PC-3 (cell line): Measurements from ENCODE around the gene NUP133. TPM values are rescaled to one million over a fixed set of nuclear protein-coding genes. Genes with fewer than 3 reads are reported as not detected.

Experiments
- ATAC-seq: fragments of 200-7000 bp; cut with Tn5 transposase; 2 replicates; pipeline ENCODE4 v1.9.1; 2020; ENCODE audit warnings: mild to moderate bottlenecking, moderate library complexity
- BruUV-seq: library from RNA; stranded (reverse); fragments of 400-500 nt; replicated peaks from 2 replicates; lab custom pipeline; 2021; lab: Mats Ljungman, UMichigan
- CTCF ChIA-PET: fragments of 300-600 bp; sonication (Branson Sonifier 250); formaldehyde crosslinking; loops from one replicate; lab custom pipeline; 2022; ENCODE audit warnings: antibody characterized with exemption; lab: Charles Lee
- POLR2A ChIA-PET: fragments of 300-600 bp; sonication (Branson Sonifier 250); formaldehyde crosslinking; loops from one replicate; lab custom pipeline; 2022; ENCODE audit warnings: antibody characterized with exemption; ENCODE audit not compliant: unreplicated experiment; lab: Charles Lee
- DNase-seq: peaks from one replicate; pipeline ENCODE4 v3.0.0-alpha.2; 2015
- H2AFZ ChIP-seq: fragments of 300-600 bp; sonication (generic); 2 replicates; pipeline ENCODE4 v1.6.0; 2016; ENCODE audit warnings: antibody characterized with exemption, low read length
- H3F3A ChIP-seq: fragments of 300-600 bp; sonication (generic); one replicate; pipeline ENCODE4 v1.6.0; 2017; ENCODE audit warnings: antibody characterized with exemption, low read length, control low read depth, mild to moderate bottlenecking; ENCODE audit not compliant: unreplicated experiment
- H3K27ac ChIP-seq: fragments of 300-600 bp; sonication (generic); 2 replicates; pipeline ENCODE4 v1.5.1; 2016; ENCODE audit warnings: mild to moderate bottlenecking, low read length
- H3K27me3 ChIP-seq: fragments of 300-600 bp; sonication (generic); 2 replicates; pipeline ENCODE4 v1.6.1; 2016; ENCODE audit warnings: low read length, mixed read lengths
- H3K36me3 ChIP-seq: fragments of 300-600 bp; sonication (generic); 2 replicates; pipeline ENCODE4 v1.6.1; 2016; ENCODE audit warnings: low read depth, mixed run types, low read length, mixed read lengths
- H3K4me1 ChIP-seq: fragments of 300-600 bp; sonication (generic); 2 replicates; pipeline ENCODE4 v1.5.1; 2016; ENCODE audit warnings: low read length; ENCODE audit not compliant: insufficient read depth
- H3K4me2 ChIP-seq: fragments of 300-600 bp; sonication (generic); 2 replicates; pipeline ENCODE4 v1.6.0; 2016; ENCODE audit warnings: low read length
- H3K4me3 ChIP-seq: fragments of 300-600 bp; sonication (generic); 2 replicates; pipeline ENCODE4 v1.5.1; 2016; ENCODE audit warnings: mild to moderate bottlenecking, low read length, mixed read lengths
- H3K79me2 ChIP-seq: fragments of 300-600 bp; sonication (generic); 2 replicates; pipeline ENCODE4 v1.6.1; 2017; ENCODE audit warnings: low read length, mixed read lengths
- H3K9ac ChIP-seq: fragments of 300-600 bp; sonication (generic); 2 replicates; pipeline ENCODE4 v1.6.0; 2016; ENCODE audit warnings: mild to moderate bottlenecking, low read length
- H3K9me2 ChIP-seq: fragments of 300-600 bp; sonication (generic); replicated peaks from 2 replicates; pipeline ENCODE4 v1.6.1; 2016; ENCODE audit warnings: mixed run types, low read length, mixed read lengths
- H3K9me3 ChIP-seq: fragments of 300-600 bp; sonication (generic); 2 replicates; pipeline ENCODE4 v1.6.1; 2016; ENCODE audit warnings: low read length, mixed read lengths
- H4K20me1 ChIP-seq: fragments of 300-600 bp; sonication (generic); 2 replicates; pipeline ENCODE4 v1.6.1; 2016; ENCODE audit warnings: low read length, mixed read lengths
- CTCF ChIP-seq: fragments of 300-600 bp; sonication (generic); conservative IDR thresholded peaks from 2 replicates; pipeline ENCODE4 v1.5.1; 2017; ENCODE audit warnings: antibody characterized with exemption, low read depth, mild to moderate bottlenecking, low read length
- EZH2 ChIP-seq: fragments of 300-600 bp; sonication (generic); IDR thresholded peaks from one replicate; pipeline ENCODE4 v1.6.1; 2017; ENCODE audit warnings: antibody characterized with exemption, mild to moderate bottlenecking, low read length; ENCODE audit not compliant: unreplicated experiment
- EZH2phosphoT487 ChIP-seq: fragments of 300-600 bp; sonication (generic); IDR thresholded peaks from 2 replicates; pipeline ENCODE4 v1.6.1; 2018; ENCODE audit warnings: mild to moderate bottlenecking, antibody characterized with exemption, low read length, borderline replicate concordance
- intact Hi-C: fragments of 100-400 bp; cut with micrococcal nuclease; formaldehyde crosslinking; loops from 2 replicates; pipeline ENCODE4 v1.9.0; 2023
- total RNA-seq: library from RNA; depleted of rRNA; stranded (reverse); fragments of >200 nt; gene quantifications from 2 replicates; pipeline ENCODE4 v1.2.3, GENCODE V29; 2014

NUP133 gene
- total RNA-seq, 1 experiment from 2014 or later: 63.6 TPM

DNA sequence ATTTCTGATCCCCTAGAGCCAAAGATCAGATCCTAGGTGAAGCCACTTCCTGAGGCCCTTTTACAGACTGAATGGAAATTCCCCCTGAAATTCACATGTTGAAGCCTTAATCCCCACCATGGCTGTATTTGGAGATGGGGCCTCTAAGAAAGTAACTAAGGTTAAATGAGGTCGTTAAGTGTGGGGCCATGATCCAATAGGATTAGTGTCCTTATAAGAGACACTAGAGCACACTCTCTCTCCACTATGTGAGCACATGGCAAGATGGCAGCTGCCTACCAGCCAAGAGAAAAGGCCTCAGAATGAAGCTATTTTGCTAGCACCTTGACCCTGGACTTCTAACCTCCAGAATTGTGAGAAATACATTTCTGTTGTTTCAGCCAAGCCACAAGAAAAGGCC lies 36.4 kb upstream of the NUP133 start:
- Histone ChIP-seq H3K9me2 (no peaks in the 10 kb centered on the region), H3K9me3 (no peaks in the 10 kb centered on the region), H3K27ac (no peak overlapping the region), H2AFZ (no peak overlapping the region), H3K4me1 (no peaks in the 10 kb centered on the region), H3K27me3 (no peaks in the 10 kb centered on the region), H4K20me1 (no peaks in the 10 kb centered on the region), H3K36me3 (peaks cover 45% of the 10 kb centered on the region), H3K79me2 (peaks cover 4% of the 10 kb centered on the region; the same call in 1 of the 2 replicates), H3K9ac (no peak overlapping the region), H3K4me2 (no peak overlapping the region), H3F3A (no peaks in the 10 kb centered on the region), H3K4me3 (no peak overlapping the region)
- ChIA-PET POLR2A (no interaction called here), CTCF (no interaction called here)
- no peak for TF ChIP-seq EZH2
- no peak for TF ChIP-seq CTCF
- no peak for TF ChIP-seq EZH2phosphoT487
- no TSS peak for BruUV-seq
- intact Hi-C loops: no loop called here
- no peak for DNase-seq
- no peak for ATAC-seq

GRCh38 chr1:229539863-229540506 lies 31.8 kb upstream of the NUP133 start:
- TF ChIP-seq EZH2: no peak
- no peak for TF ChIP-seq EZH2phosphoT487
- TF ChIP-seq CTCF: no peak
- H4K20me1 ChIP-seq: no peaks in the 10 kb centered on the region
- no peak overlapping the region for H3K4me2 ChIP-seq
- no peaks in the 10 kb centered on the region for H3K27me3 ChIP-seq
- no peak for DNase-seq
- H3K9me3 ChIP-seq: no peaks in the 10 kb centered on the region
- CTCF ChIA-PET: no interaction called here
- no TSS peak for BruUV-seq
- POLR2A ChIA-PET: no interaction called here
- intact Hi-C loops: no loop called here
- peaks cover 55% of the 10 kb centered on the region for H3K36me3 ChIP-seq
- no peaks in the 10 kb centered on the region for H3K79me2 ChIP-seq
- no peak overlapping the region for H3K9ac ChIP-seq
- no peak for ATAC-seq
- no peaks in the 10 kb centered on the region for H3K4me1 ChIP-seq
- no peak overlapping the region for H3K27ac ChIP-seq
- H2AFZ ChIP-seq: no peak overlapping the region
- no peaks in the 10 kb centered on the region for H3K9me2 ChIP-seq
- no peak overlapping the region for H3K4me3 ChIP-seq
- no peaks in the 10 kb centered on the region for H3F3A ChIP-seq

- Histone ChIP-seq H3K9ac (no peak overlapping the region), H3K9me3 (no peaks in the 10 kb centered on the region), H3K36me3 (peaks cover 50% of the 10 kb centered on the region; the same call in 1 of the 2 replicates), H3K79me2 (no peaks in the 10 kb centered on the region), H3K9me2 (no peaks in the 10 kb centered on the region), H3K4me1 (no peaks in the 10 kb centered on the region), H3K4me3 (no peak overlapping the region), H4K20me1 (no peaks in the 10 kb centered on the region), H2AFZ (no peak overlapping the region), H3F3A (no peaks in the 10 kb centered on the region), H3K4me2 (no peak overlapping the region), H3K27me3 (no peaks in the 10 kb centered on the region), H3K27ac (no peak overlapping the region)
- POLR2A ChIA-PET: interaction anchor here (0.8 kb wide), 1 partner anchor 1270 kb away, joined by 4 read pairs; no protein-coding TSS in a partner anchor
- CTCF ChIA-PET: no interaction called here
- intact Hi-C loops: no loop called here
- no peak for ATAC-seq
- no TSS peak for BruUV-seq
- TF ChIP-seq EZH2: no peak
- no peak for TF ChIP-seq EZH2phosphoT487
- no peak for TF ChIP-seq CTCF
- DNase-seq: no peak
Measured at GRCh38 chr1:229538945-229539344, 30.8 kb upstream of the NUP133 start.
